ENCODE data around the gene KY. TPM values are rescaled to one million over a fixed set of nuclear protein-coding genes. Genes with fewer than 3 reads are reported as not detected.

KY gene
- not detected in 2 replicates for total RNA-seq (2013; cell fraction: nucleolus; rRNA removed)
- total RNA-seq (2014; rRNA removed) (not detected in 2 replicates), total RNA-seq (2014; rRNA removed; fragmentation: Illumina TruSeq; extraction: Trizol) (not detected in 2 replicates), total RNA-seq (2021) (not detected in 2 replicates), polyA plus RNA-seq (2011; rRNA removed) (0.04 TPM in 2 replicates), polyA plus RNA-seq (2014; fragmentation: Illumina TruSeq; extraction: Trizol) (not detected in 2 replicates), polyA plus RNA-seq (2014; fragmentation: Nextera tagmentation; extraction: Ambion mirVana) (not detected), polyA plus RNA-seq (2014; rRNA removed) (not detected in 2 replicates), polyA plus RNA-seq (2016; fragmentation: Nextera tagmentation; extraction: Ambion mirVana) (under 1 TPM in 1 of 2 experiments, not detected in 1; 0.11 TPM), polyA minus RNA-seq (2011; rRNA and poly(A)+ RNA removed) (not detected in 2 replicates), Bru-seq, nascent RNA (percentile 2 among the genes with signal in this experiment), BruChase-seq, experiment 1, labeled RNA remaining after a 6-hour chase (not detected), BruChase-seq, experiment 2, labeled RNA remaining after a 2-hour chase (not detected)
- polyA plus RNA-seq (2011; ENCODE audit: low read depth), result not detected
- polyA plus RNA-seq (2011; cell fraction: cytosol; rRNA removed), result 0.06 TPM in 1 of 2 replicates, not detected in the other
- polyA plus RNA-seq (2011; cell fraction: nucleus; rRNA removed), result 0.12 TPM in 1 of 2 replicates, not detected in the other
- not detected in 2 replicates for polyA plus RNA-seq (2012)
- not detected in 2 replicates for polyA minus RNA-seq (2011; cell fraction: cytosol; rRNA and poly(A)+ RNA removed)
- not detected in 2 replicates for polyA minus RNA-seq (2011; cell fraction: nucleus; rRNA and poly(A)+ RNA removed)
- long read RNA-seq, experiment 1, result 0 reads
- long read RNA-seq, experiment 2, result 0 reads

DNA sequence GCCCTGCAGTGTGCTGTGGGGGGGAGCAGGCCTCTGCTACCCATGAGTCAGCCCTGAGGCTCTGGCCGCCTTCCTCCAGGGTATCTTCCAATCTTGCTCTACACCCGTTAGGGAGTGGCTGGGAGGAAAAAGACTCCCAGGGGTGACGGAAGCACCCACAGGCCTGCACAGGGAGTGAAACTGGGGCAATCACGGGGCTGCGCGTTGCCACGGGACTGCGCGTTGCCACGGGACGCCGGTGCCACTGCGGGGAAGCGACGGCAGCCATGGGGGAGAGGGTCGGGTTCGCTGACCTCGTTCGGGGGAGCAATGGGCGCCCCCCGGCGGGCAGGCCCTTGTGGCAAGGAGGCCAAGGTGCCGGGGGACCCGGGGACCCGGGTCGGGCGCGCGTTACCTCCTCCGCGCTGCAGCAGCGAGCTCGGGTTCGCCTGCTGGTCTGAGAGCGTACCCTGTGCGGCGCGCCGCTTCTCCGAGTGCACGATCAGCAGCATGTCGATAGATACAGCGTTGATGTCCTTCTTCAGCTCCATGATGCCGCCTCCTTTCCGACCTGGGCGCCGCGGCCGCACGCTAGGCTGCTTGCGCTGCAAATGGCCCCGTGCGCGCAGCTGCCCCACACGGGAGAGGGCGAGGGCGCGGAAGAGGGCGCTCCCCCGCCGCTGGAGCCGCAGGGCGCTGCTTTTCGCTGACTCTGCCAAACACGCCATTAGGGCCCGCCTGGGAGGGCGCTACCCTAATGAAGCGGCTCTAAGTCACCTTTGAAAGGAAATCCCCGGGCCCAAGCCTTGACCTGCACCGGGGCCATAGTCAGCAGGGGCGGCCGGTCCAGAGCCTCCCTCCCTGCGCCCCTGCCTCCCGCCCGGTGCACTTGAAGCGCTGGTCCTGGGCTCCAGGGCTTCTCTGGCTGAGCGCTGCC is at the start of gene KY:
Gene KY (minus strand): TSS at position 592 of the 916 bp plus-strand sequence. CDS start 62 bp downstream, at position 530.
- CTCF ChIA-PET, result interaction anchor here (1.1 kb wide), 1 partner anchor 8 kb away, joined by 3 read pairs; no protein-coding TSS in a partner anchor

More for the DNA sequence above, at the start of gene KY:
- H4K20me1 ChIP-seq (ENCODE audit: control insufficient read depth, insufficient read depth), result no peaks in the 10 kb centered on the region; the same call in 1 of the 2 replicates
- H3K9ac ChIP-seq (ENCODE audit: control insufficient read depth, insufficient read depth, low read length), result no peak within 1 kb of the TSS
- no peak within 1 kb of the TSS for H3K4me3 ChIP-seq
- ChIA-PET POLR2A (no interaction called here), RAD21 (ENCODE audit: unreplicated experiment) (no interaction called here), SMC1A (ENCODE audit: uncharacterized antibody, unreplicated experiment) (no interaction called here)
- no peak within 1 kb of the TSS for H3K4me2 ChIP-seq (ENCODE audit: control insufficient read depth, insufficient read depth)
- no peaks in the 10 kb centered on the region for H3K4me1 ChIP-seq (ENCODE audit: control insufficient read depth, insufficient read depth, low read length)
- no peak for ATAC-seq
- H3K27me3 ChIP-seq (replicated peaks in 1 of 2; ENCODE audit: control insufficient read depth in 2 of 2, insufficient read depth in 2 of 2, low read length in 1 of 2), result peaks cover 0 to 3% of the 10 kb centered on the region in 2 experiments; a peak in 3 of 4 replicates
- no peak for FAIRE-seq
- 3% methylated on average over 69 of the region's 77 CpGs for WGBS (ENCODE audit: insufficient coverage, insufficient replicate concordance, low lambda C conversion rate, missing lambda C conversion rate)
- TF ChIP-seq STAT3 (IDR thresholded peaks at IDR 0.05; ENCODE audit: low read depth, low read length) (no peak), MYC (IDR thresholded peaks at IDR 0.05; ENCODE audit: insufficient read depth, insufficient read length, insufficient replicate concordance, low read length, severe bottlenecking) (no peak), TCF12 (IDR thresholded peaks at IDR 0.05; ENCODE audit: low read depth, low read length) (no peak), CHD2 (IDR thresholded peaks at IDR 0.05; ENCODE audit: borderline replicate concordance, low read depth, low read length) (no peak), HDGF (IDR thresholded peaks at IDR 0.05) (no peak), ZZZ3 (IDR thresholded peaks at IDR 0.05; ENCODE audit: control insufficient read depth, insufficient read length, low read depth) (no peak), RBBP5 (conservative IDR thresholded peaks at IDR 0.05) (no peak), NFYA (IDR thresholded peaks at IDR 0.05; ENCODE audit: borderline replicate concordance, low read depth, low read length) (no peak), HDAC6 (IDR thresholded peaks at IDR 0.05; ENCODE audit: unreplicated experiment) (no peak), PKNOX1 (IDR thresholded peaks at IDR 0.05) (no peak), ATF7 (IDR thresholded peaks at IDR 0.05; ENCODE audit: low read depth) (no peak), ZNF384 (IDR thresholded peaks at IDR 0.05; ENCODE audit: borderline replicate concordance, low read depth, low read length) (no peak), NR2F1 (conservative IDR thresholded peaks at IDR 0.05) (no peak), BCL11A (IDR thresholded peaks at IDR 0.05; ENCODE audit: low read depth, low read length) (no peak)
- TF ChIP-seq, protein P1, sequence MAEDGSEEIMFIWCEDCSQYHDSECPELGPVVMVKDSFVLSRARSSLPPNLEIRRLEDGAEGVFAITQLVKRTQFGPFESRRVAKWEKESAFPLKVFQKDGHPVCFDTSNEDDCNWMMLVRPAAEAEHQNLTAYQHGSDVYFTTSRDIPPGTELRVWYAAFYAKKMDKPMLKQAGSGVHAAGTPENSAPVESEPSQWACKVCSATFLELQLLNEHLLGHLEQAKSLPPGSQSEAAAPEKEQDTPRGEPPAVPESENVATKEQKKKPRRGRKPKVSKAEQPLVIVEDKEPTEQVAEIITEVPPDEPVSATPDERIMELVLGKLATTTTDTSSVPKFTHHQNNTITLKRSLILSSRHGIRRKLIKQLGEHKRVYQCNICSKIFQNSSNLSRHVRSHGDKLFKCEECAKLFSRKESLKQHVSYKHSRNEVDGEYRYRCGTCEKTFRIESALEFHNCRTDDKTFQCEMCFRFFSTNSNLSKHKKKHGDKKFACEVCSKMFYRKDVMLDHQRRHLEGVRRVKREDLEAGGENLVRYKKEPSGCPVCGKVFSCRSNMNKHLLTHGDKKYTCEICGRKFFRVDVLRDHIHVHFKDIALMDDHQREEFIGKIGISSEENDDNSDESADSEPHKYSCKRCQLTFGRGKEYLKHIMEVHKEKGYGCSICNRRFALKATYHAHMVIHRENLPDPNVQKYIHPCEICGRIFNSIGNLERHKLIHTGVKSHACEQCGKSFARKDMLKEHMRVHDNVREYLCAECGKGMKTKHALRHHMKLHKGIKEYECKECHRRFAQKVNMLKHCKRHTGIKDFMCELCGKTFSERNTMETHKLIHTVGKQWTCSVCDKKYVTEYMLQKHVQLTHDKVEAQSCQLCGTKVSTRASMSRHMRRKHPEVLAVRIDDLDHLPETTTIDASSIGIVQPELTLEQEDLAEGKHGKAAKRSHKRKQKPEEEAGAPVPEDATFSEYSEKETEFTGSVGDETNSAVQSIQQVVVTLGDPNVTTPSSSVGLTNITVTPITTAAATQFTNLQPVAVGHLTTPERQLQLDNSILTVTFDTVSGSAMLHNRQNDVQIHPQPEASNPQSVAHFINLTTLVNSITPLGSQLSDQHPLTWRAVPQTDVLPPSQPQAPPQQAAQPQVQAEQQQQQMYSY (CRISPR knock-in tag; IDR thresholded peaks at IDR 0.05), result no peak
- H3K36me3 ChIP-seq (ENCODE audit: control insufficient read depth in 2 of 2, insufficient read depth in 2 of 2, low read length in 1 of 2), result no peaks in the 10 kb centered on the region
- in situ Hi-C loops (cut with MboI), result no loop called here
- no peak for DNase-seq (ENCODE audit: low read depth, low spot score)
- no peaks in the 10 kb centered on the region for H3K9me3 ChIP-seq (replicated peaks; ENCODE audit: control insufficient read depth, insufficient read depth, low read length)
- BruUV-seq (replicated peaks), result no TSS peak
- H3K27ac ChIP-seq (ENCODE audit: control insufficient read depth, insufficient read depth), result no peak within 1 kb of the TSS
- H2AFZ ChIP-seq (ENCODE audit: control insufficient read depth, low read depth, low read length), result no peak within 1 kb of the TSS
- intact Hi-C loops (cut with micrococcal nuclease; ENCODE audit: unreplicated experiment), result no loop called here
- H3K79me2 ChIP-seq (ENCODE audit: control insufficient read depth, insufficient read depth, low read length), result no peaks in the 10 kb centered on the region
